Endothelial cell (in vitro differentiated cells): ENCODE data around the gene PNLIPRP3. TPM values are rescaled to one million over a fixed set of nuclear protein-coding genes. Genes with fewer than 3 reads are reported as not detected.
A peak's percentile ranks its signal among the peaks of the same experiment; 100 is the strongest.

Source experiments
- DNase-seq: peaks from one replicate; pipeline ENCODE4 v3.0.0; 2021; ENCODE audit warnings: low spot score
- H3K27ac Mint-ChIP-seq: one replicate; pipeline ENCODE4 v1.8.0; 2021; ENCODE audit warnings: mixed read lengths, inconsistent platforms; ENCODE audit not compliant: unreplicated experiment
- H3K27me3 Mint-ChIP-seq: one replicate; pipeline ENCODE4 v1.8.0; 2021; ENCODE audit warnings: mild to moderate bottlenecking, moderate library complexity, mixed read lengths, inconsistent platforms; ENCODE audit not compliant: unreplicated experiment
- H3K36me3 Mint-ChIP-seq: one replicate; pipeline ENCODE4 v1.8.0; 2021; ENCODE audit warnings: mild to moderate bottlenecking, low read depth, mixed read lengths, inconsistent platforms; ENCODE audit not compliant: unreplicated experiment
- H3K4me1 Mint-ChIP-seq: one replicate; pipeline ENCODE4 v1.8.0; 2021; ENCODE audit warnings: mild to moderate bottlenecking, mixed read lengths, inconsistent platforms; ENCODE audit not compliant: unreplicated experiment
- H3K4me3 Mint-ChIP-seq: one replicate; pipeline ENCODE4 v1.8.0; 2021; ENCODE audit warnings: mild to moderate bottlenecking, mixed read lengths, inconsistent platforms; ENCODE audit not compliant: unreplicated experiment
- H3K9me3 Mint-ChIP-seq: one replicate; pipeline ENCODE4 v1.8.0; 2021; ENCODE audit warnings: mixed read lengths, inconsistent platforms; ENCODE audit not compliant: unreplicated experiment
- CTCF ChIP-seq: fragments of 200-600 bp; sonication (generic); IDR thresholded peaks from one replicate; pipeline ENCODE4 v1.5.0; 2021; ENCODE audit warnings: antibody characterized with exemption; ENCODE audit not compliant: unreplicated experiment
- total RNA-seq: library from RNA; stranded (reverse); fragmentation: NEBNext Ultra II Directional; extraction: Animal tissue kit (Norgen Biotek cat#: 25700); gene quantifications from one replicate; pipeline ENCODE4 v1.2.1, GENCODE V29; 2021; ENCODE audit not compliant: unreplicated experiment

Gene PNLIPRP3
- total RNA-seq, 1 donor from 2014 or later: not detected

DNA sequence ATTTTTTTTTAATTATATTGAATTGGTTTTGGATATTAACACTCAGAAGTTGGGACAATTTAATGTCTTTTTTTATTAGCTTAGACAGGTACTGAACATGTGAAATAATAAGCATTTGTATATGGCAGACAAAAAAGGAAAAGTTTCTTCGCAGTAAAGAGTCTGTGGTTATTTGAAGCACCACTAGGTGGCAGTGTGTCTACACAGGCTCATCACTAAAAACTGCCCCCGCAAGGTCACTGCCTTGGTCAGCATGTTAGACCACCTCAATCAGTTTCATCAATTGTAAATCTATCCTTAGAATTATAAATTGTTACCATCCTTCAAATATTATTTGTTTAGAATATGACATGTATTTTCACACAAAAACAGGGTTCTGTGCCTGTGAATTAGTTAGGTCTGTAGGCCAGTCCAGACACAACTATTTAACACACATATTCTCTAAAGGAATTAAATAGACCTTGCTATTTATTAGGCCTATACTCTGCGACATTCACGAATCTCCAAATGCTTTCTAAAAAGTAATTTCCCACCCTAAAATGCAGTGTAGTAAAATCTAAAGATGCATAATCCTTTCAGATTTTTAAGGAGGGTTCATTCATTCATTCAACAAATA lies 17.0 kb downstream of the PNLIPRP3 start:
- Mint-ChIP-seq H3K36me3 (no peaks in the 10 kb centered on the region), H3K27ac (no peak overlapping the region), H3K9me3 (no peaks in the 10 kb centered on the region), H3K4me3 (no peak overlapping the region), H3K27me3 (no peaks in the 10 kb centered on the region), H3K4me1 (no peaks in the 10 kb centered on the region)
- peak; percentile 89 for TF ChIP-seq CTCF
- DNase-seq: peak; percentile 44

DNA sequence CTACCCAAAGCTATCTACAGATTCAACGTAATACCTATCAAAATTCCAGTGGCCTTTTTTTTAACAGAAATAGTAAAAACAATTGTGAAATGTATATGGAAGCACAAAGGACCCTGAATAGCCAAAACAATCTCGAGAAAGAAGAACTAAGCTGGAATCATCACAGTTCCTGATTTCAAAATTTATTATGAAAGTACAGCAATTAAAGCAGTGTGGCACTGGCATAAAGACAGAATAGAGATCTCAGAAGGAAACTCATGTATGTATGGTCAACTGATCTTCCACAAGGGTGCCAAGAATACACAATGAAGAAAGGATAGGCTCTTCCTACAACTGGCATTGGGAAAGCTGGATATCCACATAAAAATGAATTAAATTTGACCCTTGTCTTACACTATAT lies 23.2 kb downstream of the PNLIPRP3 start:
- H3K27ac Mint-ChIP-seq: no peak overlapping the region
- no peak for TF ChIP-seq CTCF
- no peak overlapping the region for H3K4me3 Mint-ChIP-seq
- H3K9me3 Mint-ChIP-seq: no peaks in the 10 kb centered on the region
- H3K4me1 Mint-ChIP-seq: no peaks in the 10 kb centered on the region
- no peak for DNase-seq
- peaks cover 2% of the 10 kb centered on the region for H3K27me3 Mint-ChIP-seq
- no peaks in the 10 kb centered on the region for H3K36me3 Mint-ChIP-seq

GRCh38 chr10:116451711-116452337 lies 24.2 kb downstream of the PNLIPRP3 start:
- Mint-ChIP-seq H3K27ac (no peak overlapping the region), H3K36me3 (no peaks in the 10 kb centered on the region), H3K27me3 (peaks cover 2% of the 10 kb centered on the region), H3K9me3 (no peaks in the 10 kb centered on the region), H3K4me3 (no peak overlapping the region), H3K4me1 (no peaks in the 10 kb centered on the region)
- DNase-seq: no peak
- no peak for TF ChIP-seq CTCF

DNA sequence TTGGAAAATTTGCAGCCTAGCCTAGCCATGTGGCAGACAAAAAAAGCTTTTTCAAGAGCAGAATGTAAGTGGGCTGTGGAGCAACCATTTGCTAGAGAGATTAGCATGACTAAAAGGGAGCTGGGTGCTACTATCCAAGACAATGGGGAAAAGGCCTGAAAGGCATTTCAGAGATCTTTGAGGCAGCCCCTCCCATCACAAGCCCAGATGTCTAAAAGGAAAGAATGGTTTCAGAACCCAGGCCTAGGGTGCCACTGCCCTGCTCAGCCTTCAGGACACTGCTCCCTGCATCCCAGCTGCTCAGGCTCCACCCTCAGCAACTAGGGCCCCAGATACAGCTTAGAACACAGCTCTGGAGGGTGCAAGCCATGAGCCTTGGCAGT lies 24.7 kb downstream of the PNLIPRP3 start:
- Mint-ChIP-seq H3K4me1 (no peaks in the 10 kb centered on the region), H3K9me3 (no peaks in the 10 kb centered on the region), H3K4me3 (no peak overlapping the region), H3K36me3 (no peaks in the 10 kb centered on the region), H3K27me3 (peaks cover 2% of the 10 kb centered on the region), H3K27ac (no peak overlapping the region)
- no peak for TF ChIP-seq CTCF
- DNase-seq: no peak

DNA sequence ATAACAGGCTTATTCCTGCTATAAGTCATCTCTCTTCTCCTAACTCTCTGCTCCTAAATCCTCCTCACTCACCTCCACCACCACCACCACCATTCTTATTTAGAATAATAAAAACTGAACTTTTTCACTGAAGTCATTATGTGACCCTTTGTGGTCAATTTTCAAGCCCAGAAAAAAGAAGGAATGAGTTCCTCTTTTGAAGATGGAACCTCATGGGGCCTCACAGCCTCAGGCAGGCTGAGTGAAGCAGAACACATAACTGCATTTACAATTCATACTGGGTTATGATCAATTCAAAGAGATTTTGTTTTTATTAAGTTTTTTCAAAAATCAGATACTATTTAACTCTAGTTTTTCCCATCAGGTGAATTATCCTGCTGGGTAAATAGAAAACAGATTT lies 29.8 kb downstream of the PNLIPRP3 start:
- H3K27ac Mint-ChIP-seq: no peak overlapping the region

More for the DNA sequence above, 29.8 kb downstream of the PNLIPRP3 start:
- TF ChIP-seq CTCF: no peak
- no peaks in the 10 kb centered on the region for H3K4me1 Mint-ChIP-seq
- no peak overlapping the region for H3K4me3 Mint-ChIP-seq
- H3K36me3 Mint-ChIP-seq: no peaks in the 10 kb centered on the region
- DNase-seq: no peak
- H3K9me3 Mint-ChIP-seq: no peaks in the 10 kb centered on the region
- H3K27me3 Mint-ChIP-seq: no peaks in the 10 kb centered on the region
